GM23338 (cell line): ENCODE measurements around the gene SLC18A2. TPM values are rescaled to one million over a fixed set of nuclear protein-coding genes. Genes with fewer than 3 reads are reported as not detected.

Experiments
- ATAC-seq: fragments of 200-7000 bp; cut with Tn5 transposase; 3 replicates; pipeline ENCODE4 v1.9.1; 2020
- DNase-seq: peaks from one replicate; pipeline ENCODE4 v3.0.0-alpha.2; 2015; ENCODE audit warnings: low spot score
- H2AFZ ChIP-seq: fragments of 200-600 bp; sonication (generic); 2 replicates; pipeline ENCODE4 v1.8.0; 2016; ENCODE audit warnings: antibody characterized with exemption, mild to moderate bottlenecking, moderate library complexity
- H3F3A ChIP-seq: fragments of 200-600 bp; sonication (generic); replicated peaks from 2 replicates; pipeline ENCODE4 v1.8.0; 2017; ENCODE audit warnings: antibody characterized with exemption, mixed run types, low read depth
- H3K27ac ChIP-seq: fragments of 200-600 bp; sonication (generic); 2 replicates; pipeline ENCODE4 v1.6.1; 2016; ENCODE audit warnings: low read depth
- H3K27me3 ChIP-seq: fragments of 200-600 bp; sonication (generic); 2 replicates; pipeline ENCODE4 v1.8.0; 2016; ENCODE audit warnings: mild to moderate bottlenecking, mixed run types, moderate library complexity; ENCODE audit not compliant: insufficient read depth
- H3K36me3 ChIP-seq: fragments of 200-600 bp; sonication (generic); 2 replicates; pipeline ENCODE4 v1.8.0; 2016; ENCODE audit warnings: mild to moderate bottlenecking; ENCODE audit not compliant: insufficient read depth
- H3K4me1 ChIP-seq: fragments of 200-600 bp; sonication (generic); 2 replicates; pipeline ENCODE4 v1.8.0; 2016; ENCODE audit warnings: mild to moderate bottlenecking, moderate library complexity; ENCODE audit not compliant: insufficient read depth
- H3K4me2 ChIP-seq: fragments of 200-600 bp; sonication (generic); 2 replicates; pipeline ENCODE4 v1.7.1; 2017; ENCODE audit warnings: mixed run types
- H3K4me3 ChIP-seq: fragments of 200-600 bp; sonication (generic); 2 replicates; pipeline ENCODE4 v1.6.1; 2016; ENCODE audit warnings: mixed run types
- H3K79me2 ChIP-seq: fragments of 200-600 bp; sonication (generic); replicated peaks from 2 replicates; pipeline ENCODE4 v1.8.0; 2017; ENCODE audit warnings: mild to moderate bottlenecking; ENCODE audit not compliant: insufficient read depth
- H3K9me2 ChIP-seq: fragments of 200-600 bp; sonication (generic); 2 replicates; pipeline ENCODE4 v1.8.0; 2017; ENCODE audit not compliant: insufficient read depth
- H4K20me1 ChIP-seq: fragments of 200-600 bp; sonication (generic); replicated peaks from 2 replicates; pipeline ENCODE4 v1.8.0; 2017; ENCODE audit warnings: mild to moderate bottlenecking; ENCODE audit not compliant: insufficient read depth
- H3K27ac Mint-ChIP-seq: 2 replicates; pipeline ENCODE4 v1.8.0; 2020; ENCODE audit warnings: inconsistent platforms, mild to moderate bottlenecking, moderate library complexity, mixed read lengths
- H3K27me3 Mint-ChIP-seq: 3 replicates; pipeline ENCODE4 v1.8.0; 2022; ENCODE audit warnings: low read depth, mild to moderate bottlenecking, moderate library complexity, mixed read lengths, inconsistent platforms; ENCODE audit not compliant: insufficient read depth, poor library complexity
- H3K36me3 Mint-ChIP-seq: 3 replicates; pipeline ENCODE4 v1.8.0; 2021; ENCODE audit warnings: low read depth, mild to moderate bottlenecking, inconsistent platforms, moderate library complexity, mixed read lengths
- H3K4me1 Mint-ChIP-seq: 3 replicates; pipeline ENCODE4 v1.8.0; 2020; ENCODE audit warnings: mild to moderate bottlenecking, inconsistent platforms, mixed read lengths
- H3K4me3 Mint-ChIP-seq: 3 replicates; pipeline ENCODE4 v1.8.0; 2021; ENCODE audit warnings: moderate library complexity, mild to moderate bottlenecking, inconsistent platforms, mixed read lengths
- H3K9me3 Mint-ChIP-seq: 3 replicates; pipeline ENCODE4 v1.8.0; 2020; ENCODE audit warnings: moderate library complexity, mild to moderate bottlenecking, inconsistent platforms, mixed read lengths
- CREB1 ChIP-seq: fragments of 250-450 bp; sonication (Bioruptor Pico); IDR thresholded peaks from 2 replicates; pipeline ENCODE4 v1.5.0; 2020; ENCODE audit warnings: low read depth, mild to moderate bottlenecking, moderate library complexity
- ETS1 ChIP-seq: IDR thresholded peaks from 2 replicates; pipeline ENCODE4 v1.6.1; 2016; ENCODE audit warnings: antibody characterized with exemption
- EZH2 ChIP-seq: fragments of 200-600 bp; sonication (generic); IDR thresholded peaks from one replicate; pipeline ENCODE4 v1.8.0; 2017; ENCODE audit warnings: antibody characterized with exemption, mild to moderate bottlenecking, low read depth; ENCODE audit not compliant: unreplicated experiment
- JUNB ChIP-seq: IDR thresholded peaks from one replicate; pipeline ENCODE4 v1.6.1; 2016; ENCODE audit warnings: antibody characterized with exemption; ENCODE audit not compliant: unreplicated experiment
- NANOG ChIP-seq: IDR thresholded peaks from 2 replicates; pipeline ENCODE4 v1.6.1; 2016; ENCODE audit warnings: antibody characterized with exemption, borderline replicate concordance
- POLR2AphosphoS5 ChIP-seq: IDR thresholded peaks from 2 replicates; pipeline ENCODE4 v1.6.1; 2016; ENCODE audit warnings: antibody characterized with exemption, low read depth
- ZNF114 ChIP-seq: fragments of 250-450 bp; sonication (Bioruptor Pico); IDR thresholded peaks from 2 replicates; pipeline ENCODE4 v1.5.0; 2020; ENCODE audit warnings: mild to moderate bottlenecking, moderate library complexity
- ZNF331 ChIP-seq: fragments of 250-450 bp; sonication (Bioruptor Pico); IDR thresholded peaks from 2 replicates; pipeline ENCODE4 v1.5.0; 2020; ENCODE audit warnings: low read depth, mild to moderate bottlenecking, moderate library complexity
- ZNF462 ChIP-seq: fragments of 250-450 bp; sonication (Bioruptor Pico); IDR thresholded peaks from 2 replicates; pipeline ENCODE4 v1.5.0; 2020; ENCODE audit warnings: mild to moderate bottlenecking, moderate library complexity
- polyA plus RNA-seq: library from polyadenylated mRNA; unstranded; fragments of >200 nt; fragmentation: Nextera tagmentation; extraction: Ambion mirVana; gene quantifications from 2 replicates; pipeline ENCODE4 v1.2.1, GENCODE V29; 2016
- total RNA-seq: library from RNA; depleted of rRNA; stranded (reverse); fragments of >200 nt; shearing (Covaris generic); gene quantifications from 2 replicates; pipeline ENCODE4 v1.2.3, GENCODE V29; 2014

Gene SLC18A2
- total and polyA plus RNA-seq, 2 experiments from 2014 or later, result 4.3 to 8.7 TPM

- TF ChIP-seq ETS1 (no peak), JUNB (no peak), ZNF114 (CRISPR knock-in tag) (no peak), CREB1 (CRISPR knock-in tag) (no peak)
Measured at GRCh38 chr10:117222976-117223692, 17.8 kb upstream of the SLC18A2 start (continued).

GRCh38 chr10:117223693-117224430 is 17.1 kb upstream of the SLC18A2 start:
- Mint-ChIP-seq H3K27me3 (peaks cover 20% of the 10 kb centered on the region), H3K4me1 (peaks cover 6% of the 10 kb centered on the region; the same call in 1 of the 3 replicates), H3K9me3 (no peaks in the 10 kb centered on the region; the same call in 2 of the 3 replicates), H3K4me3 (no peak overlapping the region), H3K27ac (no peak overlapping the region), H3K36me3 (no peaks in the 10 kb centered on the region)
- Histone ChIP-seq H3F3A (no peaks in the 10 kb centered on the region), H3K9me2 (no peaks in the 10 kb centered on the region), H3K4me3 (no peak overlapping the region), H3K4me1 (peaks cover 6% of the 10 kb centered on the region; the same call in 1 of the 2 replicates), H2AFZ (no peak overlapping the region), H4K20me1 (no peaks in the 10 kb centered on the region; the same call in 1 of the 2 replicates), H3K27me3 (no peaks in the 10 kb centered on the region), H3K36me3 (no peaks in the 10 kb centered on the region), H3K79me2 (no peaks in the 10 kb centered on the region), H3K4me2 (no peak overlapping the region), H3K27ac (no peak overlapping the region)
- ATAC-seq, result no peak
- no peak for DNase-seq
- TF ChIP-seq POLR2AphosphoS5, result no peak
- TF ChIP-seq JUNB, result no peak
- no peak for TF ChIP-seq ZNF331 (CRISPR knock-in tag)
- no peak for TF ChIP-seq CREB1 (CRISPR knock-in tag)
- TF ChIP-seq NANOG, result no peak
- TF ChIP-seq EZH2, result no peak
- TF ChIP-seq ZNF462, result no peak
- TF ChIP-seq ZNF114 (CRISPR knock-in tag), result no peak
